Activated CD4-positive, CD25-positive, alpha-beta regulatory T cell treated with anti-CD3 and anti-CD28 coated beads, Interleukin-2, amount 50 U/mL, for 16 hours (primary cell): ENCODE measurements around the gene METTL27.
A peak's percentile ranks its signal among the peaks of the same experiment; 100 is the strongest.
"Not testable (repeated sequence)": the region's sequence is repeated elsewhere in the genome, so short reads cannot be mapped to it uniquely, and the experiment has no call there.

Source experiments
- DNase-seq: peaks from one replicate; pipeline ENCODE4 v3.0.0-alpha.2; 2020; ENCODE audit warnings: low read depth, low spot score

METTL27 gene

GRCh38 chr7:73869011-73869798, 26.9 kb upstream of the METTL27 start:
- no peak for DNase-seq

- no peak for DNase-seq
Observed at GRCh38 chr7:73866446-73866767, 24.1 kb upstream of the METTL27 start.

GRCh38 chr7:73865738-73866445, 23.6 kb upstream of the METTL27 start:
- no peak for DNase-seq

GRCh38 chr7:73864981-73865711, 22.8 kb upstream of the METTL27 start:
- DNase-seq: no peak

- no peak for DNase-seq
Observed at GRCh38 chr7:73861305-73861704, 19.0 kb upstream of the METTL27 start.

GRCh38 chr7:73860859-73861258, 18.5 kb upstream of the METTL27 start, which contains the start of gene TMEM270:
TMEM270 (plus strand) TSS chr7:73861159; CDS start chr7:73861195, 36 bp downstream.
- no peak for DNase-seq

- DNase-seq: no peak
Observed at GRCh38 chr7:73858807-73859206, 16.5 kb upstream of the METTL27 start.

- no peak for DNase-seq
Observed at GRCh38 chr7:73856941-73857340, 14.6 kb upstream of the METTL27 start.

- DNase-seq: no peak
Observed at GRCh38 chr7:73852500-73852899, 10.2 kb upstream of the METTL27 start.

- peak; percentile 11 for DNase-seq
Observed at GRCh38 chr7:73851410-73852338, 9.4 kb upstream of the METTL27 start.

- DNase-seq: no peak
Observed at GRCh38 chr7:73850781-73851207, 8.5 kb upstream of the METTL27 start.

GRCh38 chr7:73847941-73848723, 5.8 kb upstream of the METTL27 start:
- no peak for DNase-seq

GRCh38 chr7:73845701-73846195, 3.4 kb upstream of the METTL27 start:
- not testable (repeated sequence) for DNase-seq

- DNase-seq: no peak
Observed at GRCh38 chr7:73844848-73845460, 2.6 kb upstream of the METTL27 start.

- no peak for DNase-seq
Observed at GRCh38 chr7:73844131-73844547, 1.8 kb upstream of the METTL27 start.

- DNase-seq: no peak
Observed at GRCh38 chr7:73841689-73842066, 638 bp downstream of the METTL27 start.

GRCh38 chr7:73840715-73841379, 1.5 kb downstream of the METTL27 start:
- no peak for DNase-seq

- no peak for DNase-seq
Observed at GRCh38 chr7:73839743-73840714, 2.3 kb downstream of the METTL27 start.
